GM23248 (cell line): ENCODE data around the gene SWAP70. TPM values are rescaled to one million over a fixed set of nuclear protein-coding genes. Genes with fewer than 3 reads are reported as not detected.

ENCODE experiments used
- DNase-seq: peaks from one replicate; pipeline ENCODE4 v3.0.0-alpha.2; 2015
- H2AFZ ChIP-seq: fragments of 200-600 bp; sonication (generic); 2 replicates; pipeline ENCODE4 v1.6.1; 2016; ENCODE audit warnings: antibody characterized with exemption
- H3F3A ChIP-seq: fragments of 200-600 bp; sonication (generic); 2 replicates; pipeline ENCODE4 v1.6.1; 2016; ENCODE audit warnings: mild to moderate bottlenecking, antibody characterized with exemption, mixed run types; ENCODE audit not compliant: insufficient read depth
- H3K27ac ChIP-seq: fragments of 200-600 bp; sonication (generic); 2 replicates; pipeline ENCODE4 v1.5.1; 2016; ENCODE audit warnings: mild to moderate bottlenecking
- H3K27me3 ChIP-seq: fragments of 200-600 bp; sonication (generic); replicated peaks from 2 replicates; pipeline ENCODE4 v1.6.1; 2016; ENCODE audit warnings: mild to moderate bottlenecking; ENCODE audit not compliant: insufficient read depth
- H3K36me3 ChIP-seq: fragments of 200-600 bp; sonication (generic); 2 replicates; pipeline ENCODE4 v1.6.1; 2016; ENCODE audit warnings: low read depth, mild to moderate bottlenecking
- H3K4me1 ChIP-seq: fragments of 200-600 bp; sonication (generic); 2 replicates; pipeline ENCODE4 v1.6.1; 2016; ENCODE audit warnings: mild to moderate bottlenecking; ENCODE audit not compliant: insufficient read depth
- H3K4me2 ChIP-seq: fragments of 200-600 bp; sonication (generic); one replicate; pipeline ENCODE4 v1.6.1; 2016; ENCODE audit warnings: mild to moderate bottlenecking; ENCODE audit not compliant: unreplicated experiment
- H3K4me3 ChIP-seq: fragments of 200-600 bp; sonication (generic); 2 replicates; pipeline ENCODE4 v1.5.1; 2016; ENCODE audit warnings: mild to moderate bottlenecking
- H3K79me2 ChIP-seq: fragments of 200-600 bp; sonication (generic); 2 replicates; pipeline ENCODE4 v1.6.1; 2016; ENCODE audit warnings: mild to moderate bottlenecking; ENCODE audit not compliant: insufficient read depth
- H3K9ac ChIP-seq: fragments of 200-600 bp; sonication (generic); 2 replicates; pipeline ENCODE4 v1.6.1; 2016; ENCODE audit warnings: mild to moderate bottlenecking
- H3K9me2 ChIP-seq: fragments of 200-600 bp; sonication (generic); 2 replicates; pipeline ENCODE4 v1.6.1; 2016; ENCODE audit warnings: mixed run types, mild to moderate bottlenecking, moderate library complexity; ENCODE audit not compliant: insufficient read depth
- H3K9me3 ChIP-seq: fragments of 200-600 bp; sonication (generic); one replicate; pipeline ENCODE4 v1.6.1; 2017; ENCODE audit warnings: low read depth
- H4K20me1 ChIP-seq: fragments of 200-600 bp; sonication (generic); 2 replicates; pipeline ENCODE4 v1.6.0; 2016; ENCODE audit not compliant: insufficient read depth
- EZH2 ChIP-seq: fragments of 200-600 bp; sonication (generic); IDR thresholded peaks from 2 replicates; pipeline ENCODE4 v1.6.1; 2018; ENCODE audit warnings: antibody characterized with exemption, mild to moderate bottlenecking; ENCODE audit not compliant: insufficient read depth, poor library complexity, severe bottlenecking
- EZH2phosphoT487 ChIP-seq: fragments of 200-600 bp; sonication (generic); IDR thresholded peaks from 2 replicates; pipeline ENCODE4 v1.6.1; 2018; ENCODE audit warnings: antibody characterized with exemption, moderate library complexity, mild to moderate bottlenecking, low read depth; ENCODE audit not compliant: insufficient read depth
- WGBS, 2 experiments: methylation state at CpG; one replicate each; pipeline ENCODE4 v1.1.6; 2015 to 2017; ENCODE audit warnings: low lambda C conversion rate in 2 of 2, low coverage in 1 of 2; ENCODE audit errors: missing lambda C conversion rate in 2 of 2; 5-methylcytosine and 5-hydroxymethylcytosine counted together
- in situ Hi-C: fragments of 300-500 bp; cut with MboI; formaldehyde crosslinking; loops from 2 replicates; pipeline ENCODE4 v1.15.0; 2020
- polyA plus RNA-seq: library from polyadenylated mRNA; unstranded; fragments of >200 nt; fragmentation: Nextera tagmentation; extraction: Ambion mirVana; gene quantifications from 2 replicates; pipeline ENCODE4 v1.2.1, GENCODE V29; 2016
- total RNA-seq: library from RNA; depleted of rRNA; stranded (reverse); fragments of >200 nt; shearing (Covaris generic); gene quantifications from 2 replicates; pipeline ENCODE4 v1.2.3, GENCODE V29; 2014

Gene SWAP70
- total and polyA plus RNA-seq, 2 experiments from 2014 or later: 46.4 to 73.3 TPM

DNA sequence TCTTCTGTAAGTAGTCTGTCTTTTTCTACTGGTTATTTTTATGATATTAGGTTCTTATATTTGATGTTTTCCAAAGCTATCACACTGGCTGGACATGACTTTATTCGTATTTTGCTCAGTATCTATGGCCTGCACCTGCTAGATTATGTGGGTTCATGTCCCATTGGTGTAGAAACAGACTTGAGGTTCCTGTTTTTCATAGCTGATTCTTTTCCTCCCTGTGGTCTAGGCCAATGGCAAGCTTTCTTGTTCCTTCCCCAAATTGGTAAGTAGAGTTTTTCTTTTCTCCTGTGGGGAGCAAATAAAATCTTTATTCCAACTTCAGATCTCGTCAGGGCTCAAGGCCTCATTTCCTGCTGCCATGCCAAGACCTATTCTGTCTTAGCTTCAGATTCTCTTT is 30.2 kb upstream of the SWAP70 start:
- H2AFZ ChIP-seq: no peak overlapping the region
- DNase-seq: no peak
- H3K4me1 ChIP-seq: no peaks in the 10 kb centered on the region
- H3K36me3 ChIP-seq: no peaks in the 10 kb centered on the region
- H3F3A ChIP-seq: no peaks in the 10 kb centered on the region
- no peaks in the 10 kb centered on the region for H3K9me3 ChIP-seq
- H3K27ac ChIP-seq: no peak overlapping the region
- no peak overlapping the region for H3K4me3 ChIP-seq
- no peaks in the 10 kb centered on the region for H3K27me3 ChIP-seq
- 32% methylated on average over 2 of the region's 2 CpGs for WGBS, 2 experiments
- H3K79me2 ChIP-seq: no peaks in the 10 kb centered on the region
- TF ChIP-seq EZH2: no peak
- TF ChIP-seq EZH2phosphoT487: no peak
- no peaks in the 10 kb centered on the region for H3K9me2 ChIP-seq
- no peak overlapping the region for H3K9ac ChIP-seq
- in situ Hi-C loops: no loop called here
- no peaks in the 10 kb centered on the region for H4K20me1 ChIP-seq
- H3K4me2 ChIP-seq: no peak overlapping the region

GRCh38 chr11:9636691-9637090 is 27.2 kb upstream of the SWAP70 start:
- no peaks in the 10 kb centered on the region for H3K4me1 ChIP-seq
- H2AFZ ChIP-seq: no peak overlapping the region
- H3K9me3 ChIP-seq: no peaks in the 10 kb centered on the region
- H3K27ac ChIP-seq: no peak overlapping the region
- 62 to 67% methylated on average over 1 of the region's 1 CpG for WGBS, 2 experiments
- no peak overlapping the region for H3K4me2 ChIP-seq
- TF ChIP-seq EZH2 (no peak), EZH2phosphoT487 (no peak)
- H3K79me2 ChIP-seq: no peaks in the 10 kb centered on the region
- H3K36me3 ChIP-seq: no peaks in the 10 kb centered on the region
- H3F3A ChIP-seq: no peaks in the 10 kb centered on the region
- H3K4me3 ChIP-seq: no peak overlapping the region
- H3K27me3 ChIP-seq: no peaks in the 10 kb centered on the region
- in situ Hi-C loops: no loop called here
- DNase-seq: no peak
- no peaks in the 10 kb centered on the region for H3K9me2 ChIP-seq
- no peaks in the 10 kb centered on the region for H4K20me1 ChIP-seq
- H3K9ac ChIP-seq: no peak overlapping the region

GRCh38 chr11:9639099-9639498 is 24.8 kb upstream of the SWAP70 start:
- Histone ChIP-seq H3K9ac (no peak overlapping the region), H3K4me2 (no peak overlapping the region), H3K9me2 (no peaks in the 10 kb centered on the region), H3K27me3 (no peaks in the 10 kb centered on the region), H3K9me3 (no peaks in the 10 kb centered on the region), H2AFZ (no peak overlapping the region), H3K79me2 (no peaks in the 10 kb centered on the region), H3K27ac (no peak overlapping the region), H3K36me3 (no peaks in the 10 kb centered on the region), H3F3A (no peaks in the 10 kb centered on the region), H3K4me3 (no peak overlapping the region), H4K20me1 (no peaks in the 10 kb centered on the region), H3K4me1 (no peaks in the 10 kb centered on the region)
- no peak for DNase-seq
- 69 to 76% methylated on average over 5 of the region's 5 CpGs for WGBS, 2 experiments
- in situ Hi-C loops: no loop called here
- TF ChIP-seq EZH2phosphoT487: no peak
- TF ChIP-seq EZH2: no peak

DNA sequence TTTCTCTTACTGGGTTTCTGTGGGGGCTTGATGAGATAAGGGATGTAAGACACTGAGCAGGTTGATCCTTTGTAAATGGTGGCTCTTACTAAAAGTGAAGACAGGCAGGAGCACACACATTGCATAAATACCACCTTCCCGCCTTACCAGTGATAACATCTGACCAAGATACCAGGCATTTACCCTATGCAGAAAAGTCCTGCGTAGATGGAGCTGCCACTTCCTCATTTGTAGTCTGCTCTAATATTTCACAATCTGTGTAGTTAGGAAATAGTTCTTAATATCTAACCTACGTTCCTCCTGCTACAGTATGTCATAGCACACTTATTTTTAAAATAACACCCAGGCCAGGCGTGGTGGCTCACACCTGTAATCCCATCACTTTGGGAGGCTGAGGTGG is 23.9 kb upstream of the SWAP70 start:
- H3F3A ChIP-seq: no peaks in the 10 kb centered on the region
- in situ Hi-C loops: no loop called here
- H3K79me2 ChIP-seq: no peaks in the 10 kb centered on the region
- H3K36me3 ChIP-seq: no peaks in the 10 kb centered on the region
- no peaks in the 10 kb centered on the region for H3K27me3 ChIP-seq
- H3K4me3 ChIP-seq: no peak overlapping the region
- no peaks in the 10 kb centered on the region for H3K4me1 ChIP-seq
- 83 to 87% methylated on average over 4 of the region's 4 CpGs for WGBS, 2 experiments
- no peak overlapping the region for H3K4me2 ChIP-seq
- no peak overlapping the region for H3K27ac ChIP-seq
- H3K9me3 ChIP-seq: no peaks in the 10 kb centered on the region
- TF ChIP-seq EZH2 (no peak), EZH2phosphoT487 (no peak)
- no peak overlapping the region for H2AFZ ChIP-seq
- H4K20me1 ChIP-seq: no peaks in the 10 kb centered on the region
- no peaks in the 10 kb centered on the region for H3K9me2 ChIP-seq
- no peak for DNase-seq
- H3K9ac ChIP-seq: no peak overlapping the region

DNA sequence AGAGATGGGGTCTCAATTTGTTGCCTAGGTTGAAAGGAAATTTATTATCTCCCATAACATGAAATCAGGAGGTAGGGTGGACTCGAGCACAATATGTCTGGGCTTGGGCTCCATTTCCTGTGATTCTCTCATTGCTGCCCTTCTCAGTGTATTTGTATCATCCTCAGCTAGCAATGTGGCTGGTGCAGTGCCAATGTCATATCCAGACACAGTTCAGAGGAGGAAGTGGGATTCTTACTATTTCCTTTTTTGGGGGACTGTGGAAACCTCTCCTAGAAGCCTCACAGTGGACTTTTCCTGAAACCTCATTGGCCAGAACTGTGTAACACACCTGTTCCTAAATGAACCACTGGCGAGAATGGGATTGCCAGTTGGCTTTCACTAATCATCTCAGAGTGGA is 21.0 kb upstream of the SWAP70 start:
- Histone ChIP-seq H3K27me3 (no peaks in the 10 kb centered on the region), H3K27ac (no peak overlapping the region), H4K20me1 (no peaks in the 10 kb centered on the region), H3K79me2 (no peaks in the 10 kb centered on the region), H3K36me3 (no peaks in the 10 kb centered on the region), H3K9me2 (no peaks in the 10 kb centered on the region), H3F3A (no peaks in the 10 kb centered on the region), H3K4me2 (no peak overlapping the region), H3K4me3 (no peak overlapping the region), H3K4me1 (no peaks in the 10 kb centered on the region), H3K9ac (no peak overlapping the region), H3K9me3 (no peaks in the 10 kb centered on the region), H2AFZ (no peak overlapping the region)
- no peak for TF ChIP-seq EZH2phosphoT487
- TF ChIP-seq EZH2: no peak
- no peak for DNase-seq
- in situ Hi-C loops: no loop called here
- 78 to 88% methylated on average over 2 of the region's 2 CpGs for WGBS, 2 experiments
